Hematopoietic multipotent progenitor cell treated with erythropoietin and hydrocortisone succinate and interleukin-3 and kit ligand, for 15 days (in vitro differentiated cells): ENCODE results near the gene KCNAB1.

Experiments used
- DNase-seq: peaks from one replicate; pipeline ENCODE4 v3.0.0-alpha.2; 2015; ENCODE audit warnings: low spot score

Gene KCNAB1

DNA sequence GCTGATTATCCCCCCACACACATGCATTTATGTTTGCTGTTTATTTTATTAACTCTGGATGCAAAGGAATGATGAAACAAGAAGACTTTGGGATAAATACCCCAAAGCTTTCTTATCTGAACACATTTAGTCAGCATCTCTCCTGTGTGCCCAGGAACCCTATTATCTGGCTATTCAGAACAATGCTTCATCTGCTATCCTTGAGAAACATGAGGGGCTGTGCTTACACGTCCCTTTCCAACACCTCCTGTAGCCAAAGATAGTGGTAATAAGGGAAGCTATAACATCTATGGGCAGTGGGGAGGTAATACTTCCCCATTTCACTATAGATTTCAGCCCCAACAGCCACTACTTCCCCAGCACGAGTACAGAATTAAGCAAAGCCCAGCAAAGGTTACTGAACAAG is 339.8 kb downstream of the KCNAB1 start:
- no peak for DNase-seq

DNA sequence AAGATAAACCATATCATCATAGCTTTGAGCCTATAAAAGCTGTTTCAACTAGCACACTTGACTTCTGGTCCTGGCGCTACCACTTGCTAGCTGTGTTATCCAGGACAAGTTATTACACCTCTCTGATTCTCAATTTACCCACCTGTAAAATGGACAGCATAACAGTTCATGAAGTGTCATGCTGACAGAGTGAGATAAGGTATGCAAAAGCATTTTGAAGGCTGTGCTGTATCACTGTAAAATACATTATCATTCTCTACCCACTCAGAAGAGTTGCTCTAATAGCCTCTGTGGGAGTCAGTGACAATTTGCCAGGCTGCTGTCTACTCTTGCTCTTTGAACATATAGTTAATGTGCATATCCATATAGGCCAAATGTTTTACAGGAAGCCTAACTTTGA is 341.5 kb downstream of the KCNAB1 start:
- DNase-seq: no peak

DNA sequence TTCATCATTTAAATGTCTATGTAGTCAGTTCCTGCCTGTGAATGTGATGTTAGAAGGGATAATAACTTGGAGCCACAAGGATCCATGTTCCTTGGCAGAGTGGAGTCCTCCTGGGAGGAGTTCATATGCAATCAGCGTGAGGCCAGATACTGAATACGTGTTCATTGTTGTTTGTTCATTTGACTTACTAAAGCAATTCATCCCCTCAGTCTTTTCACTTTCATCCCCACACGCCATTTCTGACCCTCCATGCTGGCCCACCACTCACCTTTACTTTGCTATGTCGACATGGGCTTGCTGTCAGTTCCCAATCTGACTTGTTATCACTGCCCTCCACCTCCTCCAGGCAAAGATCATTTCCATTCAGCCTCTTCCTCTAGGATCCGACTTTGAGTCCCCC is 342.7 kb downstream of the KCNAB1 start:
- no peak for DNase-seq

DNA sequence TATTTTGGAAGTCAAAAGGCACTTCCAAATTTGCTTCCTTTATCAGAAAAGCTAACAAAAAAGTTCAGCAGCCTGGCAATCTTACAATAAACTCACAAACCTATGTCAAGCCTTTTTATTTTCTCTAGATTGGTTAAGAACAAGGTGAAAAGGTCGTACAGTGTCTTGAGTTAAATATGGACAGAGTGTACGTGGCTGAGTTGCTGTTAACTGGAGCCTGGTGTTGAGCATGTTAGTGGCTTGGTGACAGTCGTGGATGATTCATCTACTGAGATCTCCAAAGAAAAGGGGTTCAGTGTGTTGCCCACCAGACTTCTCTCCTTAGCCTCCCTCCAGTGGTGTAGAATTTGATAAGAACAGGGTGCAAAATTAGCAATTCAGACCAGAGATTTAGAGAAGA is 344.8 kb downstream of the KCNAB1 start:
- no peak for DNase-seq

GRCh38 chr3:156469456-156469855 is 349.1 kb downstream of the KCNAB1 start:
- no peak for DNase-seq

DNA sequence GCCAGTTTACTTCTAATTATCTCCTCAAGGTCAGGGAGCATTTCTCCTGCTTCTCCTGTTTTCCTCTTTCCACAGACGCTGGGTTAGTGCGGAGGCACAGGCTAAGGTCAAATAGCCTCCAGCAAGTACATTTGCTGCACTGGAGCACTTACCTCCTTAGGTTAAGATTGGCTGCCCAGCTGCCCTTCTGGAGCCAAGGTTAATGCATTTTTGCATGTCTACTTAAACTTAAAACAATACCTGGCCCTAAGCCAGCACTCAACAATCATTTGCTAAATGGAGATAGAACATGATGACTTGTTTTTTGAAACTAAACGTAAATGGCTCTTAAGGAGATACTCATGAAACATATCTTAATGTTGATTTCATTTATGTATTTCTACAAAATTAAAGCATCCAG is 351.1 kb downstream of the KCNAB1 start:
- DNase-seq: no peak

DNA sequence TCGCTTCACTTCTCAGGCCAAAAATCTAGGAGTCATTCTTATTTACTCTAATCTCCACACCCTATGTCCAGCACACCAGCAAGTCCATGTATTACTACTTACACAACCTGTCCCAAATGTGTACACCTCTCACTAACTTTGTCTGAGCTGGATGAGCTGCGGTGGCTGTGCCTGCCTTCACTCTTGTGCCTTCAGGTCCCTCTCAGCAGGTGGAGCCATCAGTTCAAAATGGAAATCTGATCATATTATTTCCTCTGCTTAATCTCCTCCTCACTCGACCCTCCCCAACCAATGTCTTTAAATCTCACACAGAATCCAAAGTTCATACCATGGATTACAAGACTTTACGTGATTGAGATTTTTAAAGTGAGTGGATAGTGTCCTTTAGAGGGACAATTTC is 351.8 kb downstream of the KCNAB1 start:
- no peak for DNase-seq

DNA sequence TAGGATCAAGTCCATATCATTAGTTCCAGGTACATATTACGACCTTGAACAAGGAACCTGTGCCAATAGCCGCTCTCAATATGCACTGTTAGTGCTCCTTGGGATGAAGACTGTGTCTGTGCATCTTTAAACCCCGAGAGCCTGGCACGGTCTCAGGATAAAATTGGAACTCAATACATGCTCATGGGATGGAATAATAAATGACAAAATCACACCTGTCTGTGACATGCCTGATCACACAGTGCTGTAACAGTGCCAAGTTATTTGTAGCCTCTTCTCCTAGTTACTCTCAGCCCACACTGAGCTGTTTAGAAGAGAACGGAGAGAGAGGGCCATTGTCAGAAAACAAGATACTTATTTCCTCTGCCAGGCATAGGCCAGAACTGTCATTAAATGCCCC is 352.3 kb downstream of the KCNAB1 start:
- DNase-seq: no peak

- DNase-seq: no peak
Measured at GRCh38 chr3:156473341-156473740, 353.0 kb downstream of the KCNAB1 start.

GRCh38 chr3:156474560-156475389 is 354.4 kb downstream of the KCNAB1 start:
- DNase-seq: no peak

DNA sequence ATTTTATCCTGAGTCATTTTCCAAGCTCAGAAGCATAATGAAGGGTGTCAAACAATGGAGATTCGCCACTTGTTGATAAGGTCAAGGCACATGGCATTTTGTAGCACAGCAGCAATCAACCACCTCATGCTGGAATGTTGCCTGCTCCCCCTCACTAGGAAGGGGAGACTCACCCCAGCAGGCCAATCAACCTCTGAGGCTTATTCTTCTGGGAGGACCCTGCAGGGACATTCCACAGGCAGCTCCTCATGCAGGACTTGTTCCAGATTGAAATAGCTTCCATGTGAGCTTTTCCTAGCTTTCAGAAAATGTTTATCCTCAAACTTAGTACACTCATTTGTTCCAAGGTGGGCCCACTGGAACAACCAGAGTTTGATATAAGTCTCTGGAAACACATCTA is 356.9 kb downstream of the KCNAB1 start:
- no peak for DNase-seq

- no peak for DNase-seq
Measured at GRCh38 chr3:156478891-156479290, 358.5 kb downstream of the KCNAB1 start.

- DNase-seq: no peak
Measured at GRCh38 chr3:156479604-156480003, 359.2 kb downstream of the KCNAB1 start.

DNA sequence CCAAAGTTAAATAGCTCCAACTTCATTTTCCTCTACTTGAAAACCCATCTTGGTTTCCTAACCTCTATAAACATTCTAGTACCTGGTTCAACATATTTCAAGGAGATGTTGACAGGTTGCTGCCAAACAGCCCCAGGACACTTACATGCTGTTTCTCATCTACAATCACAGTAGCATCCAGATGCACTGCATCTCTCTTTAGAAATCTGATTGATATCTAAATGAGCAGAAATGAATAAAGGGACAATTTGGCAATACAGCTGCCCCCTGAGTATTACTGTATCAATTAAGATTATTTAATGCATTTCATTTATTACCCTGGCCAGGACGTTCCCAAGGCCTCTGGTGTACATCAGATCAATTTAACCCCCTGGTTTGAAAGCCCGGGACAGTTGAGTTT is 360.6 kb downstream of the KCNAB1 start:
- DNase-seq: no peak

GRCh38 chr3:156483002-156483401 is 362.6 kb downstream of the KCNAB1 start:
- no peak for DNase-seq

DNA sequence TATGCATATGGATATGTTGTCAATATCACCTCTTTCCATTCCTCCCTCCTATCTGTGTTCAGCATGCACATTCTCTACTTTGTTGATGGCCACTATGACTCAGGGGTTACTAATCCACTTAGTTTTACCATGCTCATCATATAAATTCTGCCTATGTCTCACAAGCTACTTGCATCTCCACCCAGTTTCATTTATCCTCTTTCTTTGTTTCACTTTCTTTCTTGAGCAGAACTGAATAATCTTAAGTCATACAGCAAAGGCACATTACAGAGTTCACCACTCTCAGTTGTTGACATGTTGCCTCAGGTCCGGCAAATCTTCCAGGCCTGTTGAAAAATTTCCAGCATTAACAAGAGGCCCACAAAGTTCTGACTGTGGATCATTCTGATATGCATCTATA is 363.0 kb downstream of the KCNAB1 start:
- DNase-seq: no peak

DNA sequence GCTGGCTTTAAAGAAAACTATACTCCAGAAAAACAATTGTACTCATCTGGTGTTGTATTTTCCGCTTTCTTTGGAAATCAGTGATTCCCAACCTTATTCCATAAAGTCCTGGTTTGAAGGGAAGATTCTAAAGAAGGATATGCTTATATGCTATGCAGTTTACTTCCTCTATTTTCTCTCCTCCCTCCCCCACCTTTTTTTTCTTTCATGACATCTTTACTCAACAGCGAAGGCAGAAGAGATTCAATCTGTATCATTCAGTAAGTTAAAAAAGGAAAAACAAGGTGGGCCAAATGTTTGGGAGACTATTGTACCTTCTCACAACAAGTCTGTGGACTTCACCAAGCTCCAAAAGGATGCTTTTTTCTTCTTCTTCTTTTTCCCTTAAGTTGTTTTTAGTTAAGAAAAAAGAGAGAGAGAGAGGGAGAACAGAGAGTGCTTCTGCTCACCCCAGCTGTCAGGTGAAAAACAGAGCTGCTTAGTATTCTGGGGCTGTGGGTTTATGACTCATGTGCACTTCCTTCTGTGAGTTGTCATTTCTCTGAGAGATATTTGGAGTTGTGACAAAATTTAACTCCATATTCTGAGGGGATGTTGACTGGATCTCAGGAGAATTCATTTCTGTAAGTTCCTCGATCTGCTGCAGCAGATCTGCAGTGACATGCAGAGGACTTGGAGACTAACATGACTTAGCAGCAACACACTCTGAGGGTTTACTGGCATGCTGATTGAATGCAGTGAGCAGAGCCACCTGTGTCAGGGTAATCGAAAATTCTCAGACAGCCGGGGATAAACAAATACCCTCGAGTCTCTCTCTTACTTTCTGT is 363.8 kb downstream of the KCNAB1 start:
- no peak for DNase-seq

GRCh38 chr3:156488767-156489166 is 368.4 kb downstream of the KCNAB1 start:
- no peak for DNase-seq

DNA sequence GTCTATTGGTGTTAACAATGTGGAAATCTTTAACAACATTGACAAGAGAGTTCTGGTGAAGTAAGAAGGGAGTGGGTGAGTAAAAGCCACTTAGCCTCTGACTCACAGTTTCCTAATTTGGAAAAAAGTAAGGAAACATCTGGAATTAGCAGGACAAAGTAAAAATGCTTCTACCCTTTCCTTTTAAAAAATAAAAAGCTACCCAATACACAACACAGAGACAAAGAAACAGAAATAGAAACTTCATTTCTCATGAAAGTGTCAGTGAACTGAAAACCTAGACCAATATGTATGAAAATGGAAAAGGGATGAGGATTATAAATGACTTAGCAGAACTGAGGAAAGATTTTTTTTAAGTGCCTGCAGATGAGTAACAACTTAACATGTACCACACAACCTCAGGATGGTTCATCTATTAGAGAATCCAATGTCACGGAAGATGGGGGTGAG is 369.1 kb downstream of the KCNAB1 start:
- DNase-seq: no peak

- no peak for DNase-seq
Measured at GRCh38 chr3:156491192-156491591, 370.8 kb downstream of the KCNAB1 start.

GRCh38 chr3:156492801-156493261 is 372.5 kb downstream of the KCNAB1 start:
- DNase-seq: no peak

DNA sequence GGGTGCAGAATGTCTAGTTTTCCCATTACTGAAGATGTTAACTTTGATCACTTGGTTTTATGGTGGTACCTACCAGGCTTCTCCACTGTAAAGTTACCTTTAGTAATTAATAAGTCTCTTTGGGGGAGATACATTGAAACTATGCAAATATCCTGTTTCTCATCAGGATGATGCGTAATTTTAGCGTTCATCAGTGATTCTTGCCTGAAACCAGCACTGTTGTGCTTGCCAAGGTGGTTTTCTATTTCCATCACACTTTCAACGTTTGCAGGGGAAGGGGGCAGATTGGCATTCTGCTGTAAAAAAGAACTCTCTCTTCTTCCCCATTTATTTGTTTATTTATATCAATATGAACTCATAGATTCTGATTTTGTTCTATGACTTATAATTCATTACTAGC is 373.5 kb downstream of the KCNAB1 start:
- no peak for DNase-seq

GRCh38 chr3:156495816-156496215 is 375.4 kb downstream of the KCNAB1 start:
- DNase-seq: no peak
